H9 (cell line): ENCODE measurements around the gene HMGB4. TPM values are rescaled to one million over a fixed set of nuclear protein-coding genes. Genes with fewer than 3 reads are reported as not detected.

Source experiments
- DNase-seq: peaks from one replicate; pipeline ENCODE4 v3.0.0-alpha.2; 2017
- H2AFZ ChIP-seq: one replicate; pipeline ENCODE4 v1.6.1; 2013; ENCODE audit warnings: mild to moderate bottlenecking, low read length, control low read depth, moderate library complexity
- H2AK5ac ChIP-seq: 2 replicates; pipeline ENCODE4 v1.6.1; 2013; ENCODE audit warnings: low read length, control low read depth, mixed read lengths; ENCODE audit not compliant: insufficient read length
- H2BK120ac ChIP-seq: one replicate; pipeline ENCODE4 v1.6.1; 2013; ENCODE audit warnings: low read depth, mild to moderate bottlenecking, low read length, control low read depth, inconsistent platforms; ENCODE audit not compliant: poor library complexity, severe bottlenecking
- H2BK12ac ChIP-seq: 2 replicates; pipeline ENCODE4 v1.6.1; 2013; ENCODE audit warnings: low read length, control low read depth, mixed read lengths, low read depth; ENCODE audit not compliant: insufficient read length
- H2BK15ac ChIP-seq: 2 replicates; pipeline ENCODE4 v1.6.1; 2013; ENCODE audit warnings: low read depth, low read length, control low read depth
- H2BK20ac ChIP-seq: one replicate; pipeline ENCODE4 v1.6.1; 2013; ENCODE audit warnings: low read depth, mild to moderate bottlenecking, low read length, control low read depth, inconsistent platforms; ENCODE audit not compliant: poor library complexity, severe bottlenecking
- H2BK5ac ChIP-seq: 2 replicates; pipeline ENCODE4 v1.6.1; 2013; ENCODE audit warnings: low read length, control low read depth, mixed read lengths; ENCODE audit not compliant: insufficient read length
- H3K14ac ChIP-seq: 2 replicates; pipeline ENCODE4 v1.6.1; 2013; ENCODE audit warnings: low read length, control low read depth; ENCODE audit not compliant: insufficient read depth
- H3K18ac ChIP-seq: 2 replicates; pipeline ENCODE4 v1.6.1; 2013; ENCODE audit warnings: low read depth, mild to moderate bottlenecking, mixed read lengths, low read length, control low read depth; ENCODE audit not compliant: insufficient read length
- H3K23ac ChIP-seq: 2 replicates; pipeline ENCODE4 v1.6.1; 2013; ENCODE audit warnings: low read length, control low read depth, mixed read lengths, low read depth; ENCODE audit not compliant: insufficient read length
- H3K23me2 ChIP-seq: 2 replicates; pipeline ENCODE4 v1.6.1; 2013; ENCODE audit warnings: low read depth, mild to moderate bottlenecking, mixed read lengths, low read length, control low read depth; ENCODE audit not compliant: insufficient read length, poor library complexity, severe bottlenecking
- H3K27ac ChIP-seq: 2 replicates; pipeline ENCODE4 v1.5.1; 2013; ENCODE audit warnings: low read length, control low read depth, mixed read lengths, low read depth; ENCODE audit not compliant: insufficient read length
- H3K27me3 ChIP-seq: 2 replicates; pipeline ENCODE4 v1.6.1; 2013; ENCODE audit warnings: low read length, control low read depth, inconsistent platforms; ENCODE audit not compliant: insufficient read depth
- H3K4ac ChIP-seq: 2 replicates; pipeline ENCODE4 v1.6.1; 2013; ENCODE audit warnings: low read depth, mild to moderate bottlenecking, control low read depth, inconsistent platforms, low read length, moderate library complexity
- H3K4me1 ChIP-seq: 2 replicates; pipeline ENCODE4 v1.6.1; 2013; ENCODE audit warnings: low read length, control low read depth, inconsistent platforms; ENCODE audit not compliant: insufficient read depth
- H3K4me2 ChIP-seq: 2 replicates; pipeline ENCODE4 v1.6.1; 2013; ENCODE audit warnings: low read length, control low read depth, mixed read lengths; ENCODE audit not compliant: insufficient read length, insufficient read depth
- H3K56ac ChIP-seq: 2 replicates; pipeline ENCODE4 v1.6.1; 2013; ENCODE audit warnings: low read depth, mild to moderate bottlenecking, mixed read lengths, low read length, control low read depth; ENCODE audit not compliant: insufficient read length
- H3K79me1 ChIP-seq: 2 replicates; pipeline ENCODE4 v1.6.1; 2013; ENCODE audit warnings: low read depth, mild to moderate bottlenecking, moderate library complexity, low read length, control low read depth, inconsistent platforms; ENCODE audit not compliant: insufficient read depth, poor library complexity, severe bottlenecking
- H3K79me2 ChIP-seq: 2 replicates; pipeline ENCODE4 v1.6.1; 2013; ENCODE audit warnings: low read length, control low read depth, inconsistent platforms; ENCODE audit not compliant: insufficient read depth
- H3K9ac ChIP-seq: 2 replicates; pipeline ENCODE4 v1.6.1; 2013; ENCODE audit warnings: low read length, control low read depth, mixed read lengths; ENCODE audit not compliant: insufficient read length; ENCODE audit errors: extremely low read depth
- H3K9me3 ChIP-seq: one replicate; pipeline ENCODE4 v1.6.1; 2013; ENCODE audit warnings: low read depth, low read length, inconsistent platforms; ENCODE audit not compliant: control insufficient read depth
- H3T11ph ChIP-seq: one replicate; pipeline ENCODE4 v1.6.1; 2013; ENCODE audit warnings: mild to moderate bottlenecking, low read length, control low read depth, inconsistent platforms
- H4K20me1 ChIP-seq: one replicate; pipeline ENCODE4 v1.6.1; 2013; ENCODE audit not compliant: control insufficient read depth, insufficient read length, insufficient read depth
- H4K5ac ChIP-seq: 2 replicates; pipeline ENCODE4 v1.6.1; 2013; ENCODE audit warnings: low read depth, mild to moderate bottlenecking, mixed read lengths, low read length, control low read depth; ENCODE audit not compliant: insufficient read length
- H4K8ac ChIP-seq: replicated peaks from 2 replicates; pipeline ENCODE4 v1.6.1; 2013; ENCODE audit warnings: low read length, control low read depth, mixed read lengths, low read depth; ENCODE audit not compliant: insufficient read length
- H4K91ac ChIP-seq: 2 replicates; pipeline ENCODE4 v1.6.1; 2013; ENCODE audit warnings: low read depth, mild to moderate bottlenecking, moderate library complexity, mixed read lengths, low read length, control low read depth; ENCODE audit not compliant: insufficient read length
- H3K27ac Mint-ChIP-seq, 3 experiments: 2 replicates in 2 of 3; 3 replicates in 1 of 3; pipeline ENCODE4 v1.8.0; 2020 to 2021; ENCODE audit warnings: mixed read lengths in 3 of 3, mild to moderate bottlenecking in 1 of 3, moderate library complexity in 1 of 3
- H3K27me3 Mint-ChIP-seq: 2 replicates; pipeline ENCODE4 v1.8.0; 2021; ENCODE audit warnings: low read depth, mild to moderate bottlenecking, moderate library complexity, mixed read lengths
- H3K36me3 Mint-ChIP-seq, 3 experiments: 2 replicates in 2 of 3; 3 replicates in 1 of 3; pipeline ENCODE4 v1.8.0; 2020 to 2021; ENCODE audit warnings: low read depth in 3 of 3, mixed read lengths in 3 of 3; ENCODE audit not compliant: insufficient read depth in 1 of 3
- H3K4me1 Mint-ChIP-seq, 2 experiments: 2 replicates each; pipeline ENCODE4 v1.8.0; 2020; ENCODE audit warnings: mixed read lengths in 2 of 2
- H3K4me3 Mint-ChIP-seq, 2 experiments: 2 replicates in 1 of 2; 3 replicates in 1 of 2; pipeline ENCODE4 v1.8.0; 2020 to 2021; ENCODE audit warnings: mild to moderate bottlenecking in 2 of 2, mixed read lengths in 2 of 2, moderate library complexity in 1 of 2
- H3K9me3 Mint-ChIP-seq, 2 experiments: 2 replicates in 1 of 2; 3 replicates in 1 of 2; pipeline ENCODE4 v1.8.0; 2020; ENCODE audit warnings: mild to moderate bottlenecking in 2 of 2, mixed read lengths in 2 of 2, moderate library complexity in 1 of 2
- whole genome bisulfite sequencing: extraction: QIAGEN DNeasy Blood & Tissue Kit; methylation state at CpG from one replicate; pipeline ENCODE4 v1.1.7; 2013; ENCODE audit warnings: missing lambda C conversion rate, low lambda C conversion rate, mixed read lengths; ENCODE audit not compliant: insufficient read length; ENCODE audit errors: extremely low coverage; 5-methylcytosine and 5-hydroxymethylcytosine counted together
- total RNA-seq: library from RNA; stranded (reverse); gene quantifications from 2 replicates; pipeline ENCODE4 v1.2.1, GENCODE V29; 2021
- TF ChIP-seq, protein P1 (sequence below): fragments of 200-600 bp; sonication (generic); conservative IDR thresholded peaks from 3 replicates; pipeline ENCODE4 v1.8.0; 2021; ENCODE audit warnings: antibody characterized with exemption, mild to moderate bottlenecking

Gene HMGB4
- total RNA-seq, 1 experiment from 2014 or later, result not detected

- no CpG with 5 or more reads among the region's 3 CpGs for WGBS
- H3K9me3 Mint-ChIP-seq, result peaks cover 0 to 3% of the 10 kb centered on the region in 2 experiments; a peak in 1 of 5 replicates
- no peaks in the 10 kb centered on the region for H4K20me1 ChIP-seq
- no peak overlapping the region for H4K5ac ChIP-seq
- H2AFZ ChIP-seq, result no peak overlapping the region
- H3K56ac ChIP-seq, result no peak overlapping the region
- H2BK12ac ChIP-seq, result no peak overlapping the region
- no peaks in the 10 kb centered on the region for H3K4me1 ChIP-seq
- no peak overlapping the region for H3K14ac ChIP-seq
- H2BK15ac ChIP-seq, result no peak overlapping the region
- DNase-seq, result no peak
- no peak overlapping the region for H3K18ac ChIP-seq
- H3K4ac ChIP-seq, result no peak overlapping the region
- H3K4me2 ChIP-seq, result no peak overlapping the region
- no peaks in the 10 kb centered on the region for H3K27me3 ChIP-seq
- H3K79me1 ChIP-seq, result no peaks in the 10 kb centered on the region
- H4K8ac ChIP-seq, result no peak overlapping the region
- H3K27ac ChIP-seq, result no peak overlapping the region
- H4K91ac ChIP-seq, result no peak overlapping the region
- no peak overlapping the region for H2AK5ac ChIP-seq
- no peak overlapping the region for H3K23ac ChIP-seq
- TF ChIP-seq, protein P1, sequence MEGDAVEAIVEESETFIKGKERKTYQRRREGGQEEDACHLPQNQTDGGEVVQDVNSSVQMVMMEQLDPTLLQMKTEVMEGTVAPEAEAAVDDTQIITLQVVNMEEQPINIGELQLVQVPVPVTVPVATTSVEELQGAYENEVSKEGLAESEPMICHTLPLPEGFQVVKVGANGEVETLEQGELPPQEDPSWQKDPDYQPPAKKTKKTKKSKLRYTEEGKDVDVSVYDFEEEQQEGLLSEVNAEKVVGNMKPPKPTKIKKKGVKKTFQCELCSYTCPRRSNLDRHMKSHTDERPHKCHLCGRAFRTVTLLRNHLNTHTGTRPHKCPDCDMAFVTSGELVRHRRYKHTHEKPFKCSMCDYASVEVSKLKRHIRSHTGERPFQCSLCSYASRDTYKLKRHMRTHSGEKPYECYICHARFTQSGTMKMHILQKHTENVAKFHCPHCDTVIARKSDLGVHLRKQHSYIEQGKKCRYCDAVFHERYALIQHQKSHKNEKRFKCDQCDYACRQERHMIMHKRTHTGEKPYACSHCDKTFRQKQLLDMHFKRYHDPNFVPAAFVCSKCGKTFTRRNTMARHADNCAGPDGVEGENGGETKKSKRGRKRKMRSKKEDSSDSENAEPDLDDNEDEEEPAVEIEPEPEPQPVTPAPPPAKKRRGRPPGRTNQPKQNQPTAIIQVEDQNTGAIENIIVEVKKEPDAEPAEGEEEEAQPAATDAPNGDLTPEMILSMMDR, result no peak
- no peak overlapping the region for H3K9ac ChIP-seq
- H3T11ph ChIP-seq, result no peak overlapping the region
- H2BK5ac ChIP-seq, result no peak overlapping the region
- H3K27ac Mint-ChIP-seq, result no peak overlapping the region
- H2BK20ac ChIP-seq, result no peak overlapping the region
- H3K4me3 Mint-ChIP-seq, result no peak overlapping the region
- no peaks in the 10 kb centered on the region for H3K79me2 ChIP-seq
- peaks cover 0 to 4% (median 3%) of the 10 kb centered on the region in 3 experiments; a peak in 3 of 7 replicates for H3K36me3 Mint-ChIP-seq
- H3K4me1 Mint-ChIP-seq, result no peaks in the 10 kb centered on the region
- H3K27me3 Mint-ChIP-seq, result peaks cover 2% of the 10 kb centered on the region; the same call in 1 of the 2 replicates
- H2BK120ac ChIP-seq, result no peak overlapping the region
- H3K9me3 ChIP-seq, result no peaks in the 10 kb centered on the region
- no peaks in the 10 kb centered on the region for H3K23me2 ChIP-seq
Observed at GRCh38 chr1:33905241-33905640, 41.4 kb downstream of the HMGB4 start.
